ENCODE data around the gene ZNF787. TPM values are rescaled to one million over a fixed set of nuclear protein-coding genes. Genes with fewer than 3 reads are reported as not detected.

ZNF787 gene
- total and polyA plus RNA-seq, 2 of the 8 experiments (the other 6 are each of a cell fraction or from before 2014, with no cell fraction given): 19.7 to 56.0 TPM

GRCh38 chr19:56125806-56126590, 4.9 kb upstream of the ZNF787 start:
- no peak overlapping the region for H3K27ac ChIP-seq (ENCODE audit: low read depth, low read length)
- CTCF ChIA-PET (ENCODE audit: partially characterized antibody): interaction anchor here (1.3 to 1.5 kb wide), 3 partner anchors 12 to 30 kb away, joined by 3 to 8 read pairs (median 3); no protein-coding TSS in a partner anchor
- POLR2A ChIA-PET (ENCODE audit: partially characterized antibody): interaction anchor here (1.3 to 1.7 kb wide), 4 partner anchors 10 to 18 kb away, joined by 3 to 6 read pairs (median 4); no protein-coding TSS in a partner anchor
- no peak for TF ChIP-seq GTF2F1 (IDR thresholded peaks at IDR 0.05; ENCODE audit: borderline replicate concordance, low read depth, low read length)
- TF ChIP-seq CTCF (IDR thresholded peaks at IDR 0.05; ENCODE audit: control extremely low read depth in 1 of 3, insufficient read depth in 1 of 3, low read depth in 1 of 3, low read length in 3 of 3): no peak
- no peak for TF ChIP-seq CHD2 (IDR thresholded peaks at IDR 0.05; ENCODE audit: low read length)
- TF ChIP-seq POLR2AphosphoS5 (IDR thresholded peaks at IDR 0.05; ENCODE audit: low read depth, low read length): no peak
- no peak for TF ChIP-seq FOSL1 (IDR thresholded peaks at IDR 0.05; ENCODE audit: insufficient read depth, low read depth, low read length)
- TF ChIP-seq BCL11A (IDR thresholded peaks at IDR 0.05; ENCODE audit: low read depth in 2 of 2, low read length in 2 of 2): no peak
- TF ChIP-seq TEAD4 (IDR thresholded peaks at IDR 0.05; ENCODE audit: low read depth, low read length): no peak
- no peak for TF ChIP-seq ATF3 (IDR thresholded peaks at IDR 0.05; ENCODE audit: insufficient read depth, low read depth, low read length)
- no peak for TF ChIP-seq ASH2L (IDR thresholded peaks at IDR 0.05; ENCODE audit: low read length)
- TF ChIP-seq EGR1 (IDR thresholded peaks at IDR 0.05; ENCODE audit: borderline replicate concordance, low read depth, low read length): no peak

More at GRCh38 chr19:56125806-56126590, 4.9 kb upstream of the ZNF787 start:
- Histone ChIP-seq H2BK5ac (ENCODE audit: low read depth, low read length) (no peak overlapping the region), H4K5ac (ENCODE audit: insufficient read length, low read depth, low read length) (no peak overlapping the region), H3K14ac (ENCODE audit: insufficient read length) (no peak overlapping the region), H3K79me2 (ENCODE audit: control insufficient read depth in 1 of 2, insufficient read depth in 2 of 2, low read length in 2 of 2) (no peaks in the 10 kb centered on the region), H3K4me2 (ENCODE audit: insufficient read depth in 1 of 2, low read depth in 2 of 2, low read length in 2 of 2) (no peak overlapping the region), H3K9ac (replicated peaks in 1 of 4; ENCODE audit: extremely low read depth in 1 of 4, low read depth in 3 of 4, low read length in 3 of 4) (no peak overlapping the region), H3K79me1 (ENCODE audit: low read depth, low read length) (no peaks in the 10 kb centered on the region), H4K20me1 (replicated peaks in 1 of 2; ENCODE audit: control insufficient read depth in 1 of 2, insufficient read depth in 2 of 2, low read length in 2 of 2) (no peaks in the 10 kb centered on the region), H3K23me2 (ENCODE audit: low read depth, low read length) (peaks cover 4% of the 10 kb centered on the region), H2BK20ac (ENCODE audit: low read length) (no peak overlapping the region), H2AFZ (ENCODE audit: low read length) (no peak overlapping the region), H3K56ac (replicated peaks; ENCODE audit: insufficient read length, low read depth, low read length) (no peak overlapping the region), H3K4me3 (ENCODE audit: extremely low read depth in 1 of 4, insufficient read depth in 2 of 4, low read depth in 3 of 4, low read length in 4 of 4) (no peak overlapping the region), H3K36me3 (ENCODE audit: control insufficient read depth in 2 of 4, insufficient read depth in 4 of 4, low read length in 3 of 4) (no peaks in the 10 kb centered on the region), H3K27me3 (replicated peaks in 1 of 4; ENCODE audit: control insufficient read depth in 3 of 4, extremely low read depth in 1 of 4, insufficient read depth in 3 of 4, low read length in 3 of 4) (no peaks in the 10 kb centered on the region; a peak in 1 of 7 replicates), H3K4me1 (replicated peaks in 1 of 4; ENCODE audit: control insufficient read depth in 3 of 4, insufficient read depth in 4 of 4, low read length in 3 of 4) (peaks cover 0 to 5% (median 3%) of the 10 kb centered on the region in 4 experiments; a peak in 3 of 7 replicates), H3K4ac (replicated peaks; ENCODE audit: insufficient read length, low read depth, low read length) (no peak overlapping the region), H3K23ac (ENCODE audit: insufficient read length) (no peak overlapping the region), H2BK120ac (replicated peaks; ENCODE audit: low read depth, low read length) (no peak overlapping the region), H2BK15ac (ENCODE audit: low read length) (no peak overlapping the region), H2AK5ac (ENCODE audit: low read depth, low read length) (no peak overlapping the region), H4K91ac (replicated peaks; ENCODE audit: insufficient read length, low read length) (no peak overlapping the region), H3K9me3 (ENCODE audit: insufficient read depth in 2 of 2, low read depth in 1 of 2, low read length in 1 of 2) (no peaks in the 10 kb centered on the region), H3K18ac (ENCODE audit: extremely low read depth, low read length) (no peak overlapping the region), H2BK12ac (ENCODE audit: low read depth, low read length) (no peak overlapping the region), H4K8ac (ENCODE audit: extremely low read depth, insufficient read depth, low read length) (no peak overlapping the region)
- FAIRE-seq: no peak
- 87% methylated on average over 16 of the region's 16 CpGs; no CpG with 5 or more reads in 1 of the 2 experiments for WGBS, 2 experiments (ENCODE audit: extremely low coverage in 1 of 2, insufficient coverage in 1 of 2, insufficient read length in 1 of 2, insufficient replicate concordance in 2 of 2, low coverage in 1 of 2, low lambda C conversion rate in 2 of 2, missing lambda C conversion rate in 1 of 2)
- no peak for DNase-seq (ENCODE audit: low read depth in 1 of 2, low spot score in 2 of 2)

All from H1 (cell line).